Measurements from ENCODE around the gene EGLN2.
"Not testable (repeated sequence)": the region's sequence is repeated elsewhere in the genome, so short reads cannot be mapped to it uniquely, and the experiment has no call there.

The EGLN2 gene

DNA sequence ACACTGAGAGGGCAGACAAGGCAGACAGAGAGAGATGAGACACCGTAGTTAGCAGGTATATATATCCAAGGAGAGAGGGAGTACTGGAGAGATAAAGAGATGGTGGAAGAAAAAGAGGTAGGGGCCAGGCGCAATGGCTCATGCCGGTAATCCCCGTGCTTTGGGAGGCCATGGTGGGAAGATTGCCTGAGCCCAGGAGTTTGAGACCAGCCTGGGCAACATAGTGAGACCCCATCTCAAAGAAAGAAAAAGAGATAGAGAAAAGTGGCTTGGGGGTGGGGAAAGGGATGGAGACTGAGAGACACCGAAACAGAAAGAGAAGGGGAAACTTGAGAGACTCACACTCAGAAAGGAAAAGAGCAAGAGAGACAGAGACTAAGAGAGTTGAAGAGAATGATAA lies 18.4 kb upstream of the EGLN2 start:
- H3K27ac ChIP-seq (ENCODE audit: poor library complexity, severe bottlenecking) = no peak overlapping the region
- no peaks in the 10 kb centered on the region for H3K4me1 ChIP-seq (ENCODE audit: insufficient read depth, poor library complexity, severe bottlenecking)
- DNase-seq (ENCODE audit: low spot score) (no peak), ATAC-seq (ENCODE audit: low read depth) (no peak)
- H3K9me3 ChIP-seq (ENCODE audit: severe bottlenecking) = no peaks in the 10 kb centered on the region
- H3K36me3 ChIP-seq (ENCODE audit: low read depth) = no peaks in the 10 kb centered on the region
- H3K4me3 ChIP-seq (ENCODE audit: severe bottlenecking) = no peak overlapping the region
- TF ChIP-seq, protein P1, sequence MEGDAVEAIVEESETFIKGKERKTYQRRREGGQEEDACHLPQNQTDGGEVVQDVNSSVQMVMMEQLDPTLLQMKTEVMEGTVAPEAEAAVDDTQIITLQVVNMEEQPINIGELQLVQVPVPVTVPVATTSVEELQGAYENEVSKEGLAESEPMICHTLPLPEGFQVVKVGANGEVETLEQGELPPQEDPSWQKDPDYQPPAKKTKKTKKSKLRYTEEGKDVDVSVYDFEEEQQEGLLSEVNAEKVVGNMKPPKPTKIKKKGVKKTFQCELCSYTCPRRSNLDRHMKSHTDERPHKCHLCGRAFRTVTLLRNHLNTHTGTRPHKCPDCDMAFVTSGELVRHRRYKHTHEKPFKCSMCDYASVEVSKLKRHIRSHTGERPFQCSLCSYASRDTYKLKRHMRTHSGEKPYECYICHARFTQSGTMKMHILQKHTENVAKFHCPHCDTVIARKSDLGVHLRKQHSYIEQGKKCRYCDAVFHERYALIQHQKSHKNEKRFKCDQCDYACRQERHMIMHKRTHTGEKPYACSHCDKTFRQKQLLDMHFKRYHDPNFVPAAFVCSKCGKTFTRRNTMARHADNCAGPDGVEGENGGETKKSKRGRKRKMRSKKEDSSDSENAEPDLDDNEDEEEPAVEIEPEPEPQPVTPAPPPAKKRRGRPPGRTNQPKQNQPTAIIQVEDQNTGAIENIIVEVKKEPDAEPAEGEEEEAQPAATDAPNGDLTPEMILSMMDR (IDR thresholded peaks at IDR 0.05; ENCODE audit: poor library complexity, severe bottlenecking) = no peak
- no peaks in the 10 kb centered on the region for H3K27me3 ChIP-seq (ENCODE audit: insufficient read depth, poor library complexity, severe bottlenecking)

- Histone ChIP-seq H3K36me3 (ENCODE audit: low read depth) (no peaks in the 10 kb centered on the region), H3K27me3 (ENCODE audit: insufficient read depth, poor library complexity, severe bottlenecking) (no peaks in the 10 kb centered on the region), H3K4me3 (ENCODE audit: severe bottlenecking) (no peak overlapping the region), H3K4me1 (ENCODE audit: insufficient read depth, poor library complexity, severe bottlenecking) (no peaks in the 10 kb centered on the region), H3K27ac (ENCODE audit: poor library complexity, severe bottlenecking) (no peak overlapping the region), H3K9me3 (ENCODE audit: severe bottlenecking) (no peaks in the 10 kb centered on the region)
- TF ChIP-seq, protein P1 (IDR thresholded peaks at IDR 0.05; ENCODE audit: poor library complexity, severe bottlenecking) = no peak
- no peak for DNase-seq (ENCODE audit: low spot score)
- no peak for ATAC-seq (ENCODE audit: low read depth)
Observed at GRCh38 chr19:40781140-40781539, 17.9 kb upstream of the EGLN2 start.

- H3K4me1 ChIP-seq (ENCODE audit: insufficient read depth, poor library complexity, severe bottlenecking) = no peaks in the 10 kb centered on the region
- H3K9me3 ChIP-seq (ENCODE audit: severe bottlenecking) = no peaks in the 10 kb centered on the region
- H3K4me3 ChIP-seq (ENCODE audit: severe bottlenecking) = no peak overlapping the region
- H3K27me3 ChIP-seq (ENCODE audit: insufficient read depth, poor library complexity, severe bottlenecking) = no peaks in the 10 kb centered on the region
- no peaks in the 10 kb centered on the region for H3K36me3 ChIP-seq (ENCODE audit: low read depth)
- no peak for ATAC-seq (ENCODE audit: low read depth)
- no peak for DNase-seq (ENCODE audit: low spot score)
- TF ChIP-seq, protein P1 (IDR thresholded peaks at IDR 0.05; ENCODE audit: poor library complexity, severe bottlenecking) = no peak
- no peak overlapping the region for H3K27ac ChIP-seq (ENCODE audit: poor library complexity, severe bottlenecking)
Observed at GRCh38 chr19:40783711-40784110, 15.3 kb upstream of the EGLN2 start.

GRCh38 chr19:40784146-40784545 lies 14.8 kb upstream of the EGLN2 start:
- not testable (repeated sequence) for ATAC-seq (ENCODE audit: low read depth); H3K4me1 ChIP-seq (ENCODE audit: insufficient read depth, poor library complexity, severe bottlenecking); H3K9me3 ChIP-seq (ENCODE audit: severe bottlenecking); H3K27me3 ChIP-seq (ENCODE audit: insufficient read depth, poor library complexity, severe bottlenecking); H3K27ac ChIP-seq (ENCODE audit: poor library complexity, severe bottlenecking); H3K4me3 ChIP-seq (ENCODE audit: severe bottlenecking); DNase-seq (ENCODE audit: low spot score); H3K36me3 ChIP-seq (ENCODE audit: low read depth)

DNA sequence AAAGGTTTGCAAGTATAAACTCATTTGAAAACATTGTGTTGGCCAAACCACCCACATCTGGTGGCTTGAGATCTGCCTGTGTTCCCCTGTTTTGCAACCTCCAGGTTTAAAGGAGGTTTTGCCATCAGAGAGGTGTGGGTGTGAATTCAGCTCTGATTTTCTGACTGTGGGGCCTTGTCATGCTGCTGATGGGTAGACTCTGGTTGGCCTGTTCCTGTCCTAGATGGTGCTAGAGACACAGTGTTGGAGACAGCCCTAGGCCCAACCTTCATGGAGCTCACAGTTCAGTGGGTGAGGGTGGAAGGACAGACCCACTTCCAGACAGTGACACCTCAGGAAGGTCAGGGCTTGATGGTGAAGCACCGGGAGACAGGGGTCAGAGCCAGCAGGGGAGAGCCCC lies 13.5 kb upstream of the EGLN2 start:
- no peaks in the 10 kb centered on the region for H3K9me3 ChIP-seq (ENCODE audit: severe bottlenecking)
- TF ChIP-seq, protein P1 (IDR thresholded peaks at IDR 0.05; ENCODE audit: poor library complexity, severe bottlenecking) = no peak
- ATAC-seq (ENCODE audit: low read depth) = no peak
- no peak overlapping the region for H3K4me3 ChIP-seq (ENCODE audit: severe bottlenecking)
- H3K4me1 ChIP-seq (ENCODE audit: insufficient read depth, poor library complexity, severe bottlenecking) = no peaks in the 10 kb centered on the region
- no peaks in the 10 kb centered on the region for H3K27me3 ChIP-seq (ENCODE audit: insufficient read depth, poor library complexity, severe bottlenecking)
- no peak for DNase-seq (ENCODE audit: low spot score)
- H3K27ac ChIP-seq (ENCODE audit: poor library complexity, severe bottlenecking) = no peak overlapping the region
- no peaks in the 10 kb centered on the region for H3K36me3 ChIP-seq (ENCODE audit: low read depth)
